Stromal cell of bone marrow (primary cell): ENCODE measurements around the gene ZBTB7C.

ENCODE experiments used
- DNase-seq: peaks from one replicate; pipeline ENCODE4 v3.0.0-alpha.2; 2012; ENCODE audit warnings: low read depth

ZBTB7C gene

DNA sequence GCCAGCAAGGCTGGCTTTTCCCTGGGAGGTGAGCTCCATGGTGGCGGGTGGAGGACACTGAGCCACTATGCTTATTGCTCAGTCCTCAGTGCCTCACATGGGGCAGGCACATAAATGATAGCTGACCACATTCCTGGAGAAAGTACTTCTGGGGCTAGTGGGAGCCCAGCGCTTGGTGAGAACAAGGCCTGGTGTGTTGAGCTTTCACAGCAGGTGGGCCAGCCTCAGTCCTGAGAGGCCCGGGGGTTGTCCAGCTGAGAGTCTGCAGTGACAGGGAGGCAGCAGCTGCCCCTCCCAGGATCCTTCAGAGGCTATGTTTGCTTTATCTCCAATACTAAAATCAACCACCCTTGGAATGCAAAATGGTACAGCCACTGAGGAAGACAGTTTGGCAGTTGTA is 217.7 kb downstream of the ZBTB7C start:
- DNase-seq: no peak

DNA sequence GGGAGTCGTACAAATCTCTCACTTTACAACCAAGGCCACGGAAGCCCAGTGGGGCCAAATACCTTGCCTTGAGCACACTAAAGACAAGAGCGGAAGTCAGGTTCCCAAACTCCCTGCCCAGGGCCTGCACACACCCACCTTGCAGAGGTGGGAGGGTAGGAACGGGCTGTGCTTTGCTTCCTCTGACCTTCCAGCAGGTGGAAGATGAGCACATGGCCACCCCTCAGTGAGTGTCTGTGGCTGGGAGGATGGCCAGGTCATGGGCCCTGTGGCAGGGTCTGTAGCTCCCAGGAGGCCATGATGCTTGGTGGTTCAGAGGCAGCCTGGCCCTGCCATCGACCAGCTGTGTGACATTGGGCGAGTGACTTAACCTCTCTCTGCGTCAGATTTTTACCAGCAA is 218.2 kb downstream of the ZBTB7C start:
- DNase-seq: no peak

DNA sequence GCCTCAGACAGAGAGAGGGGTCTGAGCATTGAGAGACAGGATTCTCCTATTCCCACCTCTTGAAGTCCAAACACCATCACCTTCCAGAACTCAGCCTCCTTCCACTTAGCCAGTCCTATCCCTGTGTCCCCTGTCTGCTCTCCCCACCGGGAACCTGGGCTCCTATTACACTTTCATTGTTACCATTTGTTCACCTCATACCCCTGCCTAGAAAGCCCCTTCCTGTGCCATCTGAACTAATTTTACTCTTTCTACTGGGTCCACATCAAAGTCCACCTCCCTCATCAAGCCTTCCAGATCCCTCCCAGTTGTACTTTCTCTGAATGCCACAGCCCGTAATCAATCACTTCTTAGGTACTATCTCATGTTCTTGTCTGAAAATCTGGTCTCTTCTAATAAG is 220.6 kb downstream of the ZBTB7C start:
- DNase-seq: no peak

DNA sequence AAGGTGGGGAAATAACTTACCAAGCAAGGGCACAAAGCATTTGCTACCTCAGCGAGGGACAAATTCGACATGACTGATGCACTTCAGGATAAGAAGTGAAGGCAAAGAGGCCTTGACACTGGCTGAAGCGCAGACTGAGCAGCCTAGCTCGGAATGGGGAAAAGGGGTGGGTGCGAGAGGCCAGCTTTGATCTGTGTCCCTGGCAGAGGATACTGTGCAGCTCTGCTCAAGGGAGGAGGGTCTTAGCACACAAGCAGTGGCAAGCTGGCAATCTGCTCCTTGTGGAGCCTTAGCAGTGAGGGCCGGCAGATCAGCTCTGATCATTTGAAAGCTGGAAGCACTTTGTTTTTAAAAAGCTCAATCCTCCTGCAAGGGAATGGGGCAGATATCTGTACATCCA is 222.3 kb downstream of the ZBTB7C start:
- DNase-seq: no peak

DNA sequence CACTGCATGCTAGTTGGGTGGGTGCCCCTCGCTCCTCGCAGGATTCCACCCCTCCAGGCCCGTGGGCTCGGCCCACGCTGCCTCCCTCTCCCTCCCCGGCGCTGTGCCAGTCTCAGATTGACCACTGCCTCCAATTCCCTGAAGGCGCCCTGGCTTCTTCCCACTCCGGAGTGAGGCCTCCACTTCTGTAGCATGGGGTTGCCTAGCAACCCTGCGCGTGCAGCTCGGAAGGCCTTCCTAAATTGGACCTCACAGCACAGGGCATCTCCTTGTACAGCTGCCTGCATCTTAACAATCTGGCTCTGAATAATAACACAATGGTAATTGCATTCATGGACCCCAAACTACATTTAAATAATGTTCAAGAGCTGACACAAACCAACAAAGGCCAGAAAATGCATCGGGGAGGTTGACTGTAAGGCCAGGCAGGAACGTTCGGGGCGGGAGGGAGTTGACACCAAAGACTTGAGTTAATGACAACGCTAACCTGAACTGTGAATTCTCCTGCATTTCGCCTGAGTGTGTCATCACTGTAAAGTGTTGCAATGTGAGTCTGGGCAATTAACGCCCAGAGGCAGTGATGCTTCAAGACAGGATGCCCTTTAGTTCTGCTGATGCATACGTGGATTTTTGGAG is 222.9 kb downstream of the ZBTB7C start:
- no peak for DNase-seq

DNA sequence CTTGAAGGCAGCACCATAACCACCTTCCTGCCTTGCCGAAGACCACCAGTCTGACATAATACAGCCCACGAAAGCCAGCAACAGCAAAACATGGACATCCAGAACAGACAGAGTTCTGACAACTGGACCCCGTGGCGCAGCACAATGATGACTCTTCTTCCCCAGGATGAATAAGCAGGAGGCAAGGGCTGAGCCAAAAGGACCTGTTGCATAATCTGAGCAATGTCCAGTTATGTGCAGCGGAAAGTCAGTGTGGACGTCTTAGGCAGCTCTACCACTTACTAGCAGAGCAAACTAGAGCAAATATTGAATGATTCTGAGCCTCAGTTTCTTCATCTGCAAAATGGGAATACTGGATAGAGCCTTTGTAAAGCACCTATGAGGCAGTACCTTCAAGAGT is 225.1 kb downstream of the ZBTB7C start:
- peak; percentile 25 for DNase-seq

DNA sequence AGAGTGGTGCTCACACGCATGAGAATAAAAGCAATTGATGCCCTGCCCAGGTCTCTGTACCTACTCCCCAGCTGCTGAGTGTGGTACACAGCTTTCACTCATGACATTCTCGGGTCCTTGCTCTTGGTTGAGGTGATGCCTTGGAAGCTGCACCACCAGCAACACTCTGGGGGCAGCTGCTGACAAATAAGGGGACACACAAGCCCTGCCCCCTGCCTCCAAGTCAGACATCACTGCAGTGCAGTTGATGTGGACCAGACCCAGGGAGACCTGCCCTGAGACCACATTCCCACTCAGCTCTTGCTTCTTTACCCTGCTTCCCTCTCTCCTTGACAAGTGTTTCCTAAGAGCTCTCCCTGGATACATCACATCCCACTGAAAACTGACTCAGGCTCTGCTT is 225.6 kb downstream of the ZBTB7C start:
- no peak for DNase-seq

DNA sequence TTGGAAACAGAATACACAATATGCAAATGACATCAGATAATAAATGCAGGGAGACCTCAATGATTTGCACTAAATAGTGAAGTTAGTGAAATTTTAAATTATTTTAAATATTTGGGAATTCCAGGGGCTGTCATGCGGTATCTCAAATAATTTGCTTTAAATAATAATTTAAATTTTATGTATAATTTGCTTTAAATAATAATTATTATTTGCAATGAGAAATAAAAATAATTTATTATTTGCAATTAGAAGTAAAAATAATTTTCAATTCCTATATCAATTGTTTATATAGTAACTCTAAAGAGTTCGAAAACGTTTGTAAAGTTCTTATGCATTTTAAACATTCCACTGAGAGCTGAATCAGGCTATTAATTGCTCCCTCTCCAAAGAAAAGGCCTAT is 226.4 kb downstream of the ZBTB7C start:
- no peak for DNase-seq

DNA sequence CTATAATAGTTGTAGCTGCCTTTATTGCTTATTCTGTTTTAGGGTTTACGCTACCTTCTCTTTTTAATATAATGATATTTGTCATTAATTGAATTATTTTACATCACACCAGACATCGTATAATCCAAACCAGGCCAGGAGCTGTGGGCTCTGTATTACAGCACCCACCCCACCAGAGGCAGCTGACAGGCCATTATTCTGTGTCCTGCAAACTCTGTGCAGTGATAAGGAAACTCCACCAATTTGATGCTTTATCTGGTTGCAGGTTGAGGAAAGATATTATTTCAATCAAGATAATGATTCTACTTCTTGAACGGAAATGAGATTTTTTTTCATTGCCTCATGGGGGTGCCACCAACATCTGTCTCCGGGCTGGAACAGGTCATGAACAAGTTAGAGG is 227.3 kb downstream of the ZBTB7C start:
- DNase-seq: no peak

DNA sequence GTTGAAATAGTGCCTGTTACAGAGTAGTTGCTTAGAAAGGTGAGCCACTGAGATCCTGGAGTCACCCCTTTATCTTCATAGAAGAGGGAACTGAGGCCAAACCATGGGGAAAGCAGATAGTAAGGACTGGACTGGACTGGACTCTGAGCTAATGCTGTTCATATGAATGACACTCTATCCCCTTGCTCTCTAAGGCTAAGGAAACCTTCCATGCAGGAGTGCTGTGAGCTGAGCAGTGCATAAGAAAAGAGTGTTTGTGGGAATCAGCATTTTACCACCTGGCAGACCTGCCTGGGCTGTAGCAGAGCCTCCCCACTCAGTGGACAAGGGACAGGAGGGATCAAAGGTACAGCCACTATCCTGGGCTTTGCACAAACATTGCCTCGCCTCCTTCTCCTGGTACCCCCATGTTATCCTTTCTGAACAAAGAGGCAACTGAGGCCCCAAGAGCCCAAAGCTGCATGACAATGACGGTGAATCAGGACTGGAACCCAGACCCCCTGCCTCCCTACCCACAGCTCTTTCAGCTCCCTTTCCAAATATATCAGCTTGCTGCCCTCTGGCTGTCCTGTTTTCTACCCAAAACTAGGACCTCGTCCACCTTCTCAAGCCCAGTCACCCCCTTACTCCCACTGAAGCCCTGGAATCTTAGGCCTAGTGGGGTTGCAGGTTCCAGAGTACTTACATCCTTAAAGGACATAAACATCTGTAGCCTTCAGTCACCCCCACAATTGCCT is 227.9 kb downstream of the ZBTB7C start:
- no peak for DNase-seq

DNA sequence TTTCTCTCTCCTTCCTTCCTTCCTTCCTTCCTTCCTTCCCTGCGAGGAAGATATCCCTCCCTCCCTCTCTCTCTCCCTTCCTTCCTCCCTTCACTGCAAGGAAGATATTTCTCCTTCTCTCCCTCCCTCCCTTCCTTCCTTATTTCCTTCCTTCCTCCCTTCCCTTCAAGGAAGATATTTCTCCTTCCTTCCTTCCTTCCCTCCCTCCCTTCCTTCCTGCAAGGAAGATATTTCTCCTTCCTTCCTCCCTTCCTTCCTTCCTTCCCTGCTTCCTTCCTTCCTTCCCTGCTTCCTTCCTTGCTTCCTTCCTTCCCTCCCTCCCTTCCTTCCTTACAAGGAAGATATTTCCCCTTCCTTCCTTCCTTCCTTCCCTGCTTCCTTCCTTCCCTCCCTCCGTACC is 229.5 kb downstream of the ZBTB7C start:
- no peak for DNase-seq

DNA sequence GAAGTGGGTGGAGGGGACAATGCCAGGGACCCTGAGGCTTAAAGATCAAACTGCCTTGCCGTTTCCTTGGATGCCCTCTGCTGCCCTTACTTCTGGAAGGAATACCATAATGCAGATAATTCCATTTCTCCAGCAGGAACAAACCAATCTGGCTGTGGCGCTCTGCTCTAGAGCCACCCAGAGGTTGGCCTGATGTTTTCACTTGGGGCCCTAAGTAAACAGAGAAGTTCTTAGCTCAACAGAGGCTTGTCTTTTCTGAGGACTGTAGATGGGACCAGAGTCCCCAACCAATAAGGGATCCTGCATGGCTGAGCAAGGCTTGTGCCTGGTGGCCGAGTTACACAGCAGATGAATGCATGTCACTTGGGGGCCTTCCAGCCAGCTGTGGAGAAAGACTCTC is 230.2 kb downstream of the ZBTB7C start:
- no peak for DNase-seq

DNA sequence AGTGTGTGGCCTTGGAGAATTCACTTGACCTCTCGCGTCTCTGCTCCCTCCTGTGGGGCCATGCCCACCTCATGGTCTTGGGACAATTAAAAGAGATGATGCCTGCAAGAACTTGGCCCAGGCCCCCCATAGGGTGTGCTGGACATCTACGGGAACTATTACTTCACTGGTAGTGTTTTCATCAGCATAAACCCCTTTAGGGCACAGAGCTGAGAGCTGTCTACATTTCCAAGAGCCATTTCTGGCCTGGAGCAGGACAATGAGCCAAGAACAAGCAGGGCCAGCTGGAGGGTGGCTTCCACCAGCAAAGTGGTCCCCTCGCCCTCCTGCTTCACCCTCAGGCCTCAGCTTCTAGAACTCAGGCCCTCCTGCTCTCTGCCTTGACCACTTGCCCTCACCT is 232.3 kb downstream of the ZBTB7C start:
- DNase-seq: no peak

DNA sequence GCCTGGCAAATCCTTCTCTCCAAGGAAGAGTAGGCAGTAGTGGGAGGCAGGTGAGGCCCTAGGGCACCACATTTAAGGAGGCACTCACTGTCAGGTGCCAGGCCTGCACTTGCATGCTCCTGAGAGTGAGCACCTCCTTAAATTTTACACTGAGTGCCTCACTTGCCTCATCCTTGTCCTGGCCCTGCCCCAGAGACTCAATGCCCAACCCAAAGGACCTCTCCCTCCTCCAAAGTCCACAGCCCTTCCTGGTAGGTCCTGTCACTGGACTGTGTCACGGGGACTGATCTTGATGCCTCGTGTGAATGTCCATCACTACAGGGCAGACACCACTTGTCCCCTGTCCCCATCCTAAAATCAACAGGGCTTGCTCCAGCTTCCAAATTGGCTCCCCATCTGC is 235.6 kb downstream of the ZBTB7C start:
- no peak for DNase-seq

DNA sequence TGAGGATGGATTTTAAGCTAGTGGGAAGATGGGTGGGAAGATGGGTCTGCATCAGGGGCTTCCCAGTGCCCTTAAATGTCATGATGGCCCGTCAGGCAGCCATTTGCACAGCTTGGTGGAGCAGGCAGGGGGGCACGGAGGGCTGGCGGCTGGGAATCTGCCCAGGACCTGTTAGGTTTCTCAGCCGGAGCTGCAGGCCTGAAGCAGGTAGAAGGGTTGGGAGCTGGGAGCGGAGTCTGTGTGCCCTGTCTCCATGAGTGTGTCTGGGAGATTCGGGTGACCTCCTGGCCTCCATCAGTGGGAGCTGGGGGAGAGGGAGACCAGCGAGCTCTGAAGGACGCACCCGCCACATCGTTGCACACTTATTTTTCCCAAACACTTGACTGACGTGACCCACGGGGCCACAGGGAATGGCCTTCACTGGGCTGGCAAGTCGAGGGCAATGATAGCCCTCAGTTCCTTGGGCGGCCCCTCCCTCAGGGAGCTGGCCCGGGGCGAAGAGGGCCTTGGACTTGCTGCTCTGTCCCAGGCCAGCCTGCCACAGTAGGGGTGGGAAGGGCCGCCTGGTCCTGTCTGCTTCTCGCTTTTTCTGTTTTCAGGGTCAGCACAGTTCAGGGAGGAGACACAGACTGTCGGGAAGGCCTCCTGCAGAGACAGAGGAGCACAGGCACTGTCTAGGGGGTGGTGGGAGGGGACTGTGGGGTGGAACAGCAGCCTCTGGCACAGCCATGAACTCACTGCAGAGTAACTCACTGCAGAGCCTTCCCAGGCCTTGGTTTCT is 236.8 kb downstream of the ZBTB7C start:
- no peak for DNase-seq

DNA sequence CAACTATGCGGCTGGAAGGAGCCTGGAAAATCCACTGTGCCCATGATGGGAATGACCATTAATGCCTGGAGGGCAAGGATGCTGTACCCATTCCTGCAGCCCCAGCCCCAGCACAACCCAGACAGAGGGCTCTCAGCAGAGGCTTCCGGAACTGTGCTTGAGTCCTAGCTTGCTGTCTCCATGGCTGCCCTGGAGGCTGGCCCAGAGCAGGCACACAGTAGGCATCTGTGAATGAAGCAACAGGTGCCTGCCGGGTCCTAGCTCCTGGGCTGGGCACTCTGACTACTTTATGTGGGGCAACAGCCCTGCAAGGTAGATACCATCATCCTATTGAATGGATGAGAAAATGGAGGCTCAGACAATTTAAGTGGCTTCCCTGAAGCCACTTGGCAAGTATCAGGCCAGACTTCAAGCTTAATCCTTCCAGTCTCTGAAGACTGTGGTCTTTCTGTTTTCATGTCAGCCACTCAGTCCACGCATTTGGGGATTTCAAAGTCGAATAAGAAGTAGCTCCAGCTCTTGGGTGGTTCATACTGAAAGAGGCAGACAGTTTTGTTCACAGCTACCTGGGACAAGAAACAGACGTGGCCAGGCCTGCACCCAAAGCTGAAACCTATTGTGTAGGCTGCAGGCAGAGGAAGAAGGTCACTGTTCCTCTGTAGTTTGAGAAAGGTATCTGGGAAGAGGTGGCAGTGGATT is 237.5 kb downstream of the ZBTB7C start:
- DNase-seq: no peak

DNA sequence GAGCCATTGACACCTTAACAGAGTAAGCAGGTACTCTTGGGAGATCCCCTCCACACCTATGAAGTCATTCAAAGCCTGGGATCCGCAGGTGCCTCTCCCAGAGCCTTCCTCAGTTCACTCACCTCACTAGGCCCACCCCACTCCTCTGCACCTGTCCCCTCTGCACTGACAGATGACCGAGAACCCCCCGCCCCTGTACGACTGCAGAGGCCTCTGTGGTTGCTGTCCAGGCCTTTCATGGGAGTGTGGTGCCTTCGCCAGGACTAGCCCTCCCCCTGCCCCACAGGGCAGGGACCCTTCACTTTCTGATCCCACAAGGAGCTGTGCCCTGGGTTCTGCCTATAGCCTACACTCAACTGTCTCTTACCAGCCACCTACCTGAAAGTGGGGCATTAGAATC is 238.5 kb downstream of the ZBTB7C start:
- no peak for DNase-seq

DNA sequence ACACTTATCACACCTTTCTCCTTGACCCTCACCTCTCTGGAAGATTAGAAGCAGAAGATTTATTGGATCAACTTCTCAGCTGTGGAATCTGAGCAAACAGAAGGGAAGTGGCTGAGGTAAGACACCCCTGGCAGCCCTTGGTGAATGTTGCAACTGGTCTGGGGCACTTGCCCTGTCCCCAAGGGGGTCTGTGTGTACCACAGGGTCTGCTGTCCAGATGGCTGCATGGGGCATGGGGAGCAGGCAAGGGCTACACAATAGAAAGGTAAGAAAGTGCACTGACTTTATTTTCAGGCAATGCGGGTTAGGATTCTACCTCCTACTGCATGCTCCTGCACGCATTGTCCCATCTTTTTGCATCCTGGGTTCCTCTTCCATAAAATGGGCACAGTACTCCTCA is 240.3 kb downstream of the ZBTB7C start:
- no peak for DNase-seq

DNA sequence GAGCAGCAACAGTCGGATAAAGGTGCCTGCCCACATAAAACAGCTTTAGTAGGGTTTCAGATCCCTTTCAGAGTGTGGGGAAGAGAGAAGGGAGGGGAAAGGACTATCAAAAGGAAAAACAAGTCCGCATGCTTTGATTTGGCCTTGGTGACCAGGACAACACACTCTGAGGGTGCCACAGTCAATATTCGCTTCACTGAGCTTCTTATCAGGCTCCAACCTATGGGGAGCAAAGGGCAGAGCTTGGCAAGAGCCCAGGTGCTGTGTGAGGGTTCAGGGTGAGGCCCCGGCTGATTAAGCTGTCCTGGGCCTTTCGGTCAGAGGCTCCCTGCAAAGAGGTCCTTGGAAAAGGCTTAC is 241.3 kb downstream of the ZBTB7C start:
- DNase-seq: no peak

DNA sequence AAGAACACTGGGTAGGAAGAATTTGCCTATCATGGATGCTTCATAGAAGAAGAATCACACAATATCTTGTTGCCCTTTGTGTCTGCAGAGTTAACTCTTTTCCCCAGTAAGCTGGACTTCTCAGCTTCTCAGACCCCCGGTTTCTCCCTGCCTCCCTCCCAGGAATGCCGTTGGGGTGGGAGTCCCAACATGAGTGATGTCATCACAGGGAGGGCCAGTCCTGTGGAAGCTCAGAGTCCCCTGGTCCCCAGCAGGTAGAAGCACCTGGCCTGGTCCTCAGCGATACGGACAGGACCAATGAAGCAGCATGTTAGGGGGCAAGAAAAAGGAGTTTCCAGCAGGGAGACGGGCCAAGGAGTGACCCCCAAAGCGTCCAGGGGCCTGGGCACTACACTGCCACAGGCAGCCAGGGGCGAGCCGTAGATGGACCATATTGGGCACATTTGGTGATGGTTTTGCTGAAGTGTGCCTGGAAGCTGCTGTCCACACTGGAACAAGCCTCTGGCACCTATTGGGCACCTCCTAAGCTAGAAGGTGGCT is 242.8 kb downstream of the ZBTB7C start:
- no peak for DNase-seq

DNA sequence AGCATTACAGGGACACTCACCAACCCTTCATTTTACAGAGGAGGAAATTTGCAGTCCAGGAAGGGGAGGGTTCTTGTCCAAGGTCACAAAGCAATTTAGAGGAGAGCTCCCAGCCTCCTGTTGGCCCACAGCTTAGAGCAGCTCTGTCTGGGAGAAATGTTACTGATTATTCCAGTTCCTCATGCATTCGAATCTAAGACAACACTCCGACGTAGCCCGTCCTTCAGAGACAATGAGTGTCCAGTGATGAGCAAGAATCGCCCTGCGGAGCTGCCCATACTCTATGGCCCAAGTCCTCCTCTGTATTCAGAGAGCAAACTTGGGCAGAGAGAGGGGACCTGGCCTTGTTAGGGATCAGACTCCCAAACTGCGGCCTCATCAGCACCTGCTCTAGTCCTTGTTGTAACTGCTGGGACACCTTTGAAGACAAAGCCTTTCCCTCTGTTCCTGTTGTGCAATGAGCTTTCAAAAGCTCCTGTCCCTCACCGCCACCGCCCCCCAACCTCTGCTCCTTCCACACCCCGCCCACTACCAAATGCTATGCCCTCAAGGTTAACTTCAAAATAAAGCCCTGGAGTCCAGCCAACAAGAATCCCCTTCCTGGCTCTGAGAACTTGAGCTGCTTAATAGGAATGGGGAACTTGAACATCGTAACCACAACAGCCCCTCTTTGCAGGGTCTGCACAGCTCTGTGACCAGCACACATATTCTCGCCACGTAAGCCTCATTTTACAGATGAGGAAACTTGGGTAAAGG is 243.9 kb downstream of the ZBTB7C start:
- no peak for DNase-seq

DNA sequence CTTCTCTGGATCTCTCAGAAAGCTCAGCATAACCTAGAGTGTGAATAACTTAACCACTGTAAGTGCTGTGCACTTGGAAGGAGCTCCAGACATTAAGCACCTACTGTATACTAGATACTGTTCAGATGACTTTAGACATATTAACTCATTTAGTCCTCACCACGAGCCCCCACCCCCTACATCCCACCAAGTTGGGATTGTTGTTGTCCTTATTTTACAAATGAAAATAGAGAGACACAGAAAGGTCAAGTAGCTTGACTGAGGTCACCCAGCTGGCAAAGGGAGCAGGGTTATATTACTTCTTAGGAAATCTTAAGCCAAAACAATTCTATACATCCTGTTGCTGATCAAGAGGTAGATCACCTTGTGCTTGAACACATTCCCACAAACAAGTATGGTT is 244.5 kb downstream of the ZBTB7C start:
- DNase-seq: no peak
